Activated naive CD4-positive, alpha-beta T cell (primary cell): ENCODE measurements around the gene LARP6.

Source experiments
- DNase-seq, 4 experiments: peaks; one replicate each; lab custom pipeline; 2025; lab: John Stamatoyannopoulos, UW

The LARP6 gene

GRCh38 chr15:70793694-70794093, 60.3 kb downstream of the LARP6 start:
- no peak for DNase-seq

DNA sequence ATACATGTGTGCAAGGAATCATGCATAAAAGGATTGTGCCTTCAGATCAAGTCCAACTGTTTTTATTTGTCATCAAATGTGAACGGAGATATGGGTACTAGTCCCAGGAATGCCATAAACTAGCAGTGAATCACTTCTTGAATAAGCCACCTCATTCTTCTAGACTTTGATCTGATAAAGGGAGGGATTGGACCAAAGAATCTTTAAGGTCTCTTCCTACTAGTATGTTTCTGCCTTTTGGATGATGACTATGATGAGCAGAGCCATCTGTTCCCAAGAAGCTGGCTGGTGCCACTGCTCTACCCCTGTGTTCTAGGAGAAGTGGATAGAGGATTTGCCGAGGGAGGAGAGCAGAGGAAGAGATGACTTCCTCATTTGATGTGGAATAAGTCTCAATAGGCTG, 61.8 kb downstream of the LARP6 start:
- DNase-seq: no peak

DNA sequence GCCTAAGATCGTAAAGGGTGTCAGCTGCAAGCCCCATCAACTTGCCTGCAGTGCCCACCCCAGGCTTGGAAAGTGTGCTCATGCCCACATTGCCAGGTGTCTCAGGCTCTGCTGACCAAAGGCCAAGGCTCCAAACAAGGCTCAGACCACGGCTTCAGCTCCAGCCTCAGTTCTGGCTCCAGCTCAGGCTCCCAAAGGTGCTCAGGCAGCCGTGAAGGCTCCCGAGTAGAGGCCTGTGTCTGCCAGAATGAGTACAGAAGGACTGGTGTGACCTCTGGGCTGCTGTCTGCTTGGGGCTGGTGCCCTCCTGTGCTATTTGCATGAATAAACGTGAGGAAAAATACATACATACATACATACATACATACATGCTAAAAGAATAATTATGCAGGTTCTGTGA, 62.7 kb downstream of the LARP6 start:
- DNase-seq: no peak

DNA sequence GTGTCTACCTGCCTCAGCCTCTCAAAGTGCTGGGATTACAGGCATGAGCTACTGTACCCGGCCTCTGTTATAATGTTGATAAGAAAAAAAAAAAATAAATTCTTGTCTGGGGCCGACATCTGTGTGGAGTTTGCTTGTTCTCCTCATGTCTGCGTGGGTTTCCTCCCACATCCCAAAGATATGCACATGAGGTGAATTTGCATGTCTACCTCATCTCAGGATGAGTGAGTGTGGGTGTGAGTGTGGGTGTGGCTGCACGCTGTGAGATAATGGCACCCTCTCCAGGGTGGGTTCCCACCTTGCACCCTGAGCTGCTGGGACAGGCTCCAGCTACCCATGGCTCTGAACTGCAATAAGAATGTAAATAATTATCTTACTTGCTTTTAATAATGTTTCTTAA, 64.7 kb downstream of the LARP6 start:
- DNase-seq: no peak

GRCh38 chr15:70788114-70789049, 65.6 kb downstream of the LARP6 start:
- no peak for DNase-seq

DNA sequence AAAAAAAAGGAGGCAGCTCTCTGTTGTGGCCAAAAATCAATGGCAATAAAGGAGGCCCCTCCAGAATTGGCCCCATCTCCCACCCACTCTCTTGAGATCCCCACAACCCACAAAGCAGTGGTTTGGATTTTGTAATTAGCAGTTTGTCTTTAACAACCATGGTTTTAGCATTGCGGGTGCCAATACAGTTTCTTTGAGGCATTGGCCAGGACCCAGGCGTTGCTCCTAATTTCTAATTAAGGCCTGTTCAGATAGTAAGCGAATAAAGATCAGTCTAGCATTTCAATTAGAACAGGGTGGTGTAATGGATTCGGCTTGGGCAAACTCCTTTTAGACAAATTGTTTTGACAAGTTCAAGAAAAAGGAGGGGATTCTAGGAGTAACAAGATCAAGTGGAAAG, 67.0 kb downstream of the LARP6 start:
- DNase-seq: no peak

DNA sequence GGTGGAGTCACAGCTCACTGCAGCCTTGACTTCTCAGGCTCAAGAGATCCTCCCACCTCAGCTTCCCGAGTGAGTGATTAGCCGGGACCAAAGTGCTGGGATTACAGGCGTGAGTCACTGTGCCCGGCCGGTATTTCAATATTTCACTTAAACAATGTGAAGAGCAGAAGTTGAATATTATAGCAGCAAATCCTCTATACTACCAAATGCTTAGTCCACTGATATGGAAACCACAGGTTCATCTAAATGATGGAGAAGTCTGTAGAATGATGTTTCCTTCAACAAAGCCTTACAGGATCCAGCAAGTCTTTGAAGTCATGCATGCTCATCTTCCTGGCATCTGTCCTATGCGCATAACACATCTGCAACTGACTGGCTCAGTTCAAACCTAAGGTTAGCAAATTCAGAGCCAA, 70.3 kb downstream of the LARP6 start:
- no peak for DNase-seq

- no peak for DNase-seq
Measured at GRCh38 chr15:70783041-70783440, 70.9 kb downstream of the LARP6 start.

DNA sequence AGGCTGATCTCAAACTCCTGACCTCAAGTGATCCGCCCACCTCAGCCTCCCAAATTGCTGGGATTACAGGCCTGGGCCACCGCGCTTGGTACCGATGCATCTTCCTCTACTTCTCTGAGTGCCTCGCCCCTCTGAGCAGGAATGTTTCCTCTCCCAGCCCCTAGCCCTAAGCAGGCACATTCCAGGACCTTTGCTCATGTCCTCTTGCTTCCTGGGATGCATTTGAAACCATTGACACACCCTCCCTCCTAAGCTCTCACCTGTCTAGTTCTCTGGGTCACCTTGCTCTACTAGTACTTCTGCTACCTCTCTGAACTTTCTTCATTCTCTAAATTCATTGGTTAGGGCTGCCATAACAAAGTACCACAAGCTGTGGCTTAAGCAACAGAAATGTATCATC, 72.7 kb downstream of the LARP6 start:
- no peak for DNase-seq
